Activated CD4-positive, alpha-beta T cell treated with anti-CD3 and anti-CD28 coated beads for 48 hours (primary cell): Measurements from ENCODE around the gene NPAS1.
"Not testable (repeated sequence)": the region's sequence is repeated elsewhere in the genome, so short reads cannot be mapped to it uniquely, and the experiment has no call there.

ENCODE experiments used
- DNase-seq: peaks from one replicate; pipeline ENCODE4 v3.0.0-alpha.2; 2020

The NPAS1 gene

GRCh38 chr19:47047272-47047762 is 27.7 kb downstream of the NPAS1 start:
- no peak for DNase-seq

GRCh38 chr19:47047763-47048405 is 28.2 kb downstream of the NPAS1 start:
- peak; percentile 88 for DNase-seq

DNA sequence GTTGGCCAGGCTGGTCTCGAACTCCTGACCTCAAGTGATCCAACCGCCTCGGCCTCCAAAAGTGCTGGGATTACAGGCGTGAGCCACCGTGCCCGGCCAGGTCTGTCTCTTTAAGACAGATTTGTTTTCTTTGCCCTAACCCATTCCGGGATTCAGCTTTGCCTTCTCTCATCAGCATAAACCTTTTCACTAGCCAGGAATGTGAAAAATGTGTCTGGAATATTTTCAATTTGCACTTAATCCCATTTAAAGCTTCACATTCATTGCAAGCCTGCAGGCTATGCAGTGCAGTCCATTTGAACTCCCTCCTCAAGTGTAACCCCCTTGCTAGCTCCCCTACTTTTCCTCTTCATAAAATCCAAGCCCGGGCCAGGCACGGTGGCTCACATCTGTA is 29.7 kb downstream of the NPAS1 start:
- no peak for DNase-seq

GRCh38 chr19:47050562-47050961 is 30.9 kb downstream of the NPAS1 start:
- not testable (repeated sequence) for DNase-seq

GRCh38 chr19:47056411-47056810 is 36.8 kb downstream of the NPAS1 start:
- DNase-seq, result no peak

DNA sequence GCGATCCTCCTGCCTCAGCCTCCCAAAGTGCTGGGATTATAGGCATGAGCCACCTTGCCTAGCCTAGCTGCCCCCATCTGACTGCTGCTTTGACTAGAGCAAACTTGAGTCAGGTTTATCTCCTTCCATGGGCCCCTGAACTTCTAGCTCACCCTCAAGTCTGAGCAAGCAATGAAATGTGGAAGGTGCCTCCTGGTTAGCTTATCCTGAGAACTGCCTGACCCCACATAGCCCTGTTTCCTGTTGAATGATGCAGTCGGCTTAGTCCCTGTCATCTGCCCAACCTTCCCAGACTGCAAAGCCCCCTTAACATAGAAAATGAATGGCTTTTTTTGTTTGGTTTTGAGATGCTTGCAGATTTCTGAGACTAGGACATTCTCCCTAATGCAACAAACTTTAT is 37.7 kb downstream of the NPAS1 start:
- no peak for DNase-seq

DNA sequence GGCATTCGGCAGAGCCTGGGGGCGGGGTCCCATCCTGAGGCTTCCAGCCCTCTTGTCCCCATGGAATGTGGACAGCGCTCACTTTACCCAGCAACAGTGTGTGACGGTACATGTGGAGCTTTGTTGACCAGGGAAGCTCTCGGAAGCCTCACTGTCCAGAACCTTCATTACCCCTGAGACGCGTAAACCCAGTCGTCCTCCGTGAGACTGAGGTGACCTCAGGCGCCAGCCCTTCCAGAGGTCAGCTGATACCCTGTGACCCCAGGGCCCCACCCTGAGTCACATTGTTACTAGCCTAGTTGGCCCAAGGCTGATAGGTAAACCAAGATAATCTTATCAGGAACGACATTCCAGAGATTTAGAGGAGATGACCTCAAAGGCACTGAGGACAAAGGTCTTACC is 39.0 kb downstream of the NPAS1 start:
- no peak for DNase-seq

DNA sequence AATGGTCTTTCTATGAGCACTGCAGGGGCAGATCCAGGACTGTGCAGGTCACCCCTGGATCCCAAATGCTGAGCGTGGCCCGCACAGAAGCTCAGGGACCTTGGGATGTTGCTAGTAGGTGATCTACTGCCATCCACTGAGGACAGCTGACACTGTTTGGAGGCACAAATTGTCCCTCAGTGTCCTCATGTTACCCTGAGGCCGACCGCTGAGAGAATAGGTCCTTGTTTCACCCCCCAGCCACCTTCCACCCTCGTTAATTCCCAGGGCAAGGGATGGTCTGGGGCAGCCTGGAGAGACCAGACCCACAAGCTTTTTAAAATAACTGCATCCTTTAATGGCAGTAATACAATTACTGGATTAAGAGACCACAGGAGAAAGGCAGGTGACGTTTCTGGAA is 44.2 kb downstream of the NPAS1 start:
- no peak for DNase-seq

- DNase-seq, result no peak
Measured at GRCh38 chr19:47065242-47065641, 45.6 kb downstream of the NPAS1 start.

GRCh38 chr19:47066376-47067214 is 47.0 kb downstream of the NPAS1 start:
- DNase-seq, result no peak

GRCh38 chr19:47067215-47067847 is 47.7 kb downstream of the NPAS1 start:
- DNase-seq, result no peak

- no peak for DNase-seq
Measured at GRCh38 chr19:47068246-47068645, 48.6 kb downstream of the NPAS1 start.

DNA sequence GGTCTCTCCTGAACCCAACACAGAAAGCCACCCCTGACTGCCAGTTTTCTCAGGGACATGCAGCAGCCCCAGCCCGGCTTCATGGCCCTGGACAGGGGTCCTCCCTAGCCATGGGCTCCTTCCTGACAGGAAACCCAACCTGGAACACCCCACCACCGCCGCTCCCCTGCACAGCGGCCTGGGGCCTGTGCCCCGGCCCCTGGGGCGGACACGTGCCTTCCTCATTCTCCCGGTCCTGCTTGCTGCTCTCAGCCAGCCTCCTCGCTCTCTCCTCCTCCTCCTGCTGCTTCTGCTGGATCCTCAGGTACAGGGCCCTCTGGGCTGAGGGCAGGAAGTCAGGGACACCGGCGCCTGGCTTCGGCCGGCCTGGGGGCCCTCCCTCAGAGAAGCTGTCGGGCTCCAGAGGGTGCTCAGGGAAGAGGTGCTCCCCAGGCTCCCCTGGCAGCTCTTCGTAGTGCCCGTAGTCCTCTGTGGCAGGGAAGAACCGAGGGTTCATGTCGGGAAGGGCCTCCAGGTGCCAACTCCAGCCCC is 49.3 kb downstream of the NPAS1 start:
- no peak for DNase-seq

GRCh38 chr19:47069795-47070194 is 50.2 kb downstream of the NPAS1 start:
- DNase-seq, result no peak

- DNase-seq, result no peak
Measured at GRCh38 chr19:47070756-47071155, 51.1 kb downstream of the NPAS1 start.

DNA sequence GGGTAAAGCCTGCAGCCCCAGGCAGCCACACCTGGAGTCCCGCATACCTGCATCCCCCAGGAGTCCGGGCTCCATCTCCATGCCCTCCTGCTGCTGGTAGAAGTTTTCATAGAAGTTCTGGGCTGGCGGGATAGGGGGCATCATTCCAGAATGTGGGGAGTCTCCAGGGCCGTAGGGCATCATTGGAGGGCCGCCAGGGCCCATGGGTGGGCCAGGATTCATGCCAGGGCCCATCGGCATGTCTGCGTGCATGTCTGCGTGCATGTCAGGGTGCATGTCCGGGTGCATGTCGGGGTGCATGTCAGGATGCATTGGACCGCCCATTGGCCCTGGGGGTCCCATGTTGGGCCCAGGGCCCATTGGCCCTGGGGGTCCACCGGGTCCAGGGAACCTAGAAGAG is 52.1 kb downstream of the NPAS1 start:
- no peak for DNase-seq

GRCh38 chr19:47072323-47072722 is 52.7 kb downstream of the NPAS1 start:
- no peak for DNase-seq

- no peak for DNase-seq
Measured at GRCh38 chr19:47073574-47073973, 53.9 kb downstream of the NPAS1 start.

DNA sequence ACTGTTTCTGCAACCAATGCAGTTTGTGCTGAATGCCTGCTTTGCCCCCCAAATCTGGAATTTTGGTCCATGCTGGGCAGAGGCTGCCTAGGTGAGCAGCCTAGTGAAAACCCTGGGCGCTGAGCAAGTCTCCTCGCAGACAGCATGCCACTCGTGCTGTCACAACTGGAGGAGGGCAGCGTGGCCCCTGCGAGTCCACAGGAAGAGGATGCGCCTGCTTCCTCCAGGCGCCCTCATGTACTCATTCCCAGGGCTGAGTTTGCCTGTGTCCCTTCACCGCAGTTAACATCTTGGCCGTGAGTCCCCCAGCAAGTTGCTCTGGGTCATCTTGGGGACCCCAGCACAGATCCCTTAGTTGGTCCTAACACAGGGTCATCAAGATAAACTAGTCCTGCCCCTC is 55.0 kb downstream of the NPAS1 start:
- DNase-seq, result no peak

GRCh38 chr19:47075179-47075810 is 55.7 kb downstream of the NPAS1 start:
- no peak for DNase-seq

DNA sequence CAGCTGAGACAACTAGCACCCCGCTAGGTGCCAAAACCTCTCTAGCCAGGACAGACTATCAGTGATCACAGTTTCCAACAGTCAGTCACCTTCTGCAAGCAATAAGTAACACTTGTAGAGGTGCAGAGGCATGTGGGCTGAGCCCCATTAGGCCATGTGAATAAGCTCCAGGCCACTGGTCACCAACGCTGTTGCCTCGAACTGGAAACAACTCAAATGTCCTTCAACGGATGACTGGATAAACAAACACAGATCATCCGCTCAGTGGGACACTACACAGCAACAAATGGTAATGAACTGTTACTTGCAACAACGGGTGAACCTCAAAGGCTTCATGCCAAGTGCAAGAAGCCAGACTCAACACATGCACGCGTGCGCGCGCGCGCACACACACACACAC is 56.3 kb downstream of the NPAS1 start:
- no peak for DNase-seq

DNA sequence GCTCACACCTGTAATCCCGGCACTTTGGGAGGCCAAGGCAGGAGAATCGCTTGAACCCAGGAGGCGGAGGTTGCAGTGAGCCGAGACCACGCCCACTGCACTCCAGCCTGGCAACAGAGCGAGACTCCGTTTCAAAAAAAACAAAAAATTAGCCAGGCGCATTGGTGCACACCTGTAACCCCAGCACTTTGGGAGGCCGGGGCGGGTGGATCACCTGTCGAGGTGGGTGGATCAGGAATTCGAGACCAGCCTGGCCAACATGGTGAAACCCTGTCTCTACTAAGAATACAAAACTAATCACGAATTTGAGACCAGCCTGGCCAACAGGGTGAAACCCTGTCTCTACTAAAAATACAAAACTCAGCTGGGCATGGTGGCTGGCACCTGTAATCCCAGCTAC is 58.7 kb downstream of the NPAS1 start:
- DNase-seq, result not testable (repeated sequence)

GRCh38 chr19:47081095-47081494 is 61.5 kb downstream of the NPAS1 start:
- DNase-seq, result no peak
